ENCODE results near the gene ERAS.

- no peak for TF ChIP-seq CTCF (conservative IDR thresholded peaks at IDR 0.05; ENCODE audit: low read length)
- TF ChIP-seq EZH2phosphoT487 (IDR thresholded peaks at IDR 0.05; ENCODE audit: borderline replicate concordance, low read depth, low read length): no peak
Measured at GRCh38 chrX:48781705-48782104, 44.6 kb upstream of the ERAS start.
